ENCODE measurements around the gene OTX2. TPM values are rescaled to one million over a fixed set of nuclear protein-coding genes. Genes with fewer than 3 reads are reported as not detected.

Gene OTX2
- total RNA-seq, 2 experiments from 2014 or later = not detected

DNA sequence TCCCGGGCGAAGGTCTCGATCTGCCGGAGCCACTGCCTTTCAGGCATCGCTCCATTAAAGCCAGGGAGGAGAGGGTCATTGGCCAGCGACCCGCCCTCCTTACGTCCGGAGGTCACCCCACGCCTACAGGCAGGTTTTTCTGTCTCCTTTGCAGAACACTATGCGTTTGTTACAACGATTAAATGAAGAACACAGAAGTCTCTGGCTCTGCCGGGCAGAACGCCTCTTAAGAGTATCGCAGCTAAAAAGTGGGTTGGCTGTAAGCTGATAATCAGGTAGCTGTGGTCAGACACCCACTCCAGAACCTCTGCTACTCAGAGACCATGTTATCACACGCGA, 15.0 kb downstream of the OTX2 start:
- peaks cover 78% of the 10 kb centered on the region for H3K27me3 Mint-ChIP-seq
- CTCF ChIA-PET = no interaction called here
- H3K27ac Mint-ChIP-seq = no peak overlapping the region
- H3K36me3 Mint-ChIP-seq = no peaks in the 10 kb centered on the region
- H3K9me3 Mint-ChIP-seq (ENCODE audit: low read depth) = no peaks in the 10 kb centered on the region
- ATAC-seq = no peak
- no peak overlapping the region for H3K4me3 Mint-ChIP-seq
- no peak for DNase-seq
- H3K4me1 Mint-ChIP-seq = no peaks in the 10 kb centered on the region

- CTCF ChIA-PET = no interaction called here
- DNase-seq (no peak), ATAC-seq (no peak)
- H3K27ac Mint-ChIP-seq = no peak overlapping the region
- no peaks in the 10 kb centered on the region for H3K36me3 Mint-ChIP-seq
- H3K9me3 Mint-ChIP-seq (ENCODE audit: low read depth) = no peaks in the 10 kb centered on the region
- no peaks in the 10 kb centered on the region for H3K4me1 Mint-ChIP-seq
- peaks cover 72% of the 10 kb centered on the region for H3K27me3 Mint-ChIP-seq
- no peak overlapping the region for H3K4me3 Mint-ChIP-seq
Measured at GRCh38 chr14:56794557-56795283, 15.6 kb downstream of the OTX2 start.

DNA sequence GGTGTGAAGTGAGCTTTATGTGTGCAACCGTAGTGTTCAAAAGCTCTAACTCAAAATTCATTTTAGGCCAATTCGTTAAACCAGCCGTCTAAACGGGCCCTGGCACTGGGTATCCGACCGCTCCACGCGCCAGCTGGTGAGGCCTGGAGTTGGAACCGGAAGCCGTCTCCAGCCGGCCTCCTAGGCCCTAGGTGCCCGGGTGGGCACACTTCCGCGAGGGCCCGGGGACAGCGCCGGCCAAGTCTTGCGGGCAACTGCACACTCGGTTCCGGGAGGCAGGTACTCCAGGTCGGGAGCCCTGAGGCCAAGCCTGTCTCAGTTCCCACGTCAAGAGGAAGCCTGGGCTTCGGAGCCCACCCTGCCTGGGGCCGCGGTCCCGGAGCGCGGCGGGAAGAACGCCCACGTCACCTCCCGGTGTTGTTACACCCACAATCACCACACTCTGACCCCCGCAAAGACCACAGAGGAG, 16.2 kb downstream of the OTX2 start:
- Mint-ChIP-seq H3K36me3 (no peaks in the 10 kb centered on the region), H3K27ac (no peak overlapping the region), H3K4me1 (no peaks in the 10 kb centered on the region), H3K27me3 (peaks cover 66% of the 10 kb centered on the region), H3K4me3 (no peak overlapping the region), H3K9me3 (ENCODE audit: low read depth) (no peaks in the 10 kb centered on the region)
- CTCF ChIA-PET = no interaction called here
- DNase-seq = no peak
- no peak for ATAC-seq

DNA sequence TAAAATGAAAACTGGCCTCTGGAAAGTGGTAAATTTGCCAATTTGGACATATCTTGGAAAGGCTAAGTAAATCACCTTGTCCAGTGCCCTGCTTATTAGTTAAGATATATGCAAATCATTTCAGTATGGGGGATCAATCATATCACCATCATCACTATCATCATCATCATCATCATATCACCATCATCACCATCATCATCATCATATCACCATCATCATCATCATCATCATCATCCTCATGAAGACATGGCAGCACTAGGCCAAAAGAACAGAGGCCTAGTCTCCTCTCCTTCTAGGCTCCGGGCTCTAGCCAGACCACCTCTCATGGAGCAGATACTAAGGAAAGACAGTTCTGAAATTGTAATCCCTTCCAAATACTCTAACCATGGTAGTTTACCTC, 20.3 kb downstream of the OTX2 start:
- Mint-ChIP-seq H3K9me3 (ENCODE audit: low read depth) (no peaks in the 10 kb centered on the region), H3K4me3 (no peak overlapping the region), H3K27ac (no peak overlapping the region), H3K36me3 (no peaks in the 10 kb centered on the region), H3K4me1 (no peaks in the 10 kb centered on the region), H3K27me3 (peaks cover 49% of the 10 kb centered on the region)
- DNase-seq (no peak), ATAC-seq (no peak)
- CTCF ChIA-PET = no interaction called here

DNA sequence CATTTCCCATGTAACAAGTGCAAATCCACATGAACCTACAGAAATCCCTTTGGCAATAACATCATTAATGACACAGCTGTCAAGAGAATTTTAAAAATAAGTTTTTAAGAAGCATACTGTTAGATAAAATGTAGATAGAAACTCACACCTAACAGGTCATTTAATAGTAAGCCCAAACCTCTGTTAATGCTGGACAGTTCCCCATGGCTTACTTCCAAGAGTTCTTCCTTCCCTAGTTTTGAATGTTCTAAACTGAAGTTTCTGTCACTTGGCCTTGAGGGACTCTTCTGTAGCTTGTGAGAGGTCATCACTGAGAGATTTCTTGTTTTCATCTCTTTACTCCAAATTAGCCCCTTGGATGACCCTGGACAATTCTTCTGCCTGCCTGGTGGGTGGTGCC, 22.7 kb downstream of the OTX2 start:
- DNase-seq (no peak), ATAC-seq (no peak)
- peaks cover 31% of the 10 kb centered on the region for H3K27me3 Mint-ChIP-seq
- no peaks in the 10 kb centered on the region for H3K36me3 Mint-ChIP-seq
- no peak overlapping the region for H3K4me3 Mint-ChIP-seq
- H3K9me3 Mint-ChIP-seq (ENCODE audit: low read depth) = no peaks in the 10 kb centered on the region
- CTCF ChIA-PET = no interaction called here
- no peak overlapping the region for H3K27ac Mint-ChIP-seq
- no peaks in the 10 kb centered on the region for H3K4me1 Mint-ChIP-seq

- Mint-ChIP-seq H3K27ac (no peak overlapping the region), H3K4me3 (no peak overlapping the region), H3K27me3 (peaks cover 22% of the 10 kb centered on the region), H3K4me1 (no peaks in the 10 kb centered on the region), H3K9me3 (ENCODE audit: low read depth) (no peaks in the 10 kb centered on the region), H3K36me3 (no peaks in the 10 kb centered on the region)
- CTCF ChIA-PET = no interaction called here
- ATAC-seq (no peak), DNase-seq (no peak)
Measured at GRCh38 chr14:56782711-56783110, 27.6 kb downstream of the OTX2 start.

GRCh38 chr14:56774503-56774902, 35.8 kb downstream of the OTX2 start:
- Mint-ChIP-seq H3K27ac (no peak overlapping the region), H3K27me3 (peaks cover 19% of the 10 kb centered on the region), H3K36me3 (no peaks in the 10 kb centered on the region), H3K4me3 (no peak overlapping the region), H3K4me1 (no peaks in the 10 kb centered on the region), H3K9me3 (ENCODE audit: low read depth) (no peaks in the 10 kb centered on the region)
- ATAC-seq = no peak
- CTCF ChIA-PET = no interaction called here
- DNase-seq = no peak

GRCh38 chr14:56770512-56770911, 39.8 kb downstream of the OTX2 start:
- no peaks in the 10 kb centered on the region for H3K4me1 Mint-ChIP-seq
- peaks cover 11% of the 10 kb centered on the region for H3K27me3 Mint-ChIP-seq
- H3K9me3 Mint-ChIP-seq (ENCODE audit: low read depth) = no peaks in the 10 kb centered on the region
- CTCF ChIA-PET = no interaction called here
- no peaks in the 10 kb centered on the region for H3K36me3 Mint-ChIP-seq
- ATAC-seq (no peak), DNase-seq (no peak)
- no peak overlapping the region for H3K27ac Mint-ChIP-seq
- no peak overlapping the region for H3K4me3 Mint-ChIP-seq

- CTCF ChIA-PET = interaction anchor here (0.5 kb wide), 1 partner anchor 1135 kb away, joined by 3 read pairs; no protein-coding TSS in a partner anchor
- no peak overlapping the region for H3K27ac Mint-ChIP-seq
- H3K9me3 Mint-ChIP-seq (ENCODE audit: low read depth) = no peaks in the 10 kb centered on the region
- no peak for ATAC-seq
- peaks cover 5% of the 10 kb centered on the region for H3K4me1 Mint-ChIP-seq
- H3K36me3 Mint-ChIP-seq = no peaks in the 10 kb centered on the region
- peaks cover 3% of the 10 kb centered on the region for H3K27me3 Mint-ChIP-seq
- no peak for DNase-seq
- H3K4me3 Mint-ChIP-seq = no peak overlapping the region
Measured at GRCh38 chr14:56760164-56760914, 49.9 kb downstream of the OTX2 start.

- Mint-ChIP-seq H3K4me3 (no peak overlapping the region), H3K9me3 (ENCODE audit: low read depth) (no peaks in the 10 kb centered on the region), H3K36me3 (no peaks in the 10 kb centered on the region), H3K4me1 (peaks cover 5% of the 10 kb centered on the region), H3K27me3 (peaks cover 2% of the 10 kb centered on the region), H3K27ac (no peak overlapping the region)
- DNase-seq = no peak
- CTCF ChIA-PET = no interaction called here
- ATAC-seq = no peak
Measured at GRCh38 chr14:56759633-56760032, 50.6 kb downstream of the OTX2 start.

- Mint-ChIP-seq H3K4me1 (peaks cover 5% of the 10 kb centered on the region), H3K4me3 (no peak overlapping the region), H3K27me3 (peaks cover 2% of the 10 kb centered on the region), H3K9me3 (ENCODE audit: low read depth) (no peaks in the 10 kb centered on the region), H3K36me3 (no peaks in the 10 kb centered on the region), H3K27ac (no peak overlapping the region)
- ATAC-seq (no peak), DNase-seq (no peak)
- CTCF ChIA-PET = no interaction called here
Measured at GRCh38 chr14:56759094-56759493, 51.2 kb downstream of the OTX2 start.

GRCh38 chr14:56754921-56755320, 55.4 kb downstream of the OTX2 start:
- CTCF ChIA-PET = no interaction called here
- no peak overlapping the region for H3K4me3 Mint-ChIP-seq
- no peaks in the 10 kb centered on the region for H3K9me3 Mint-ChIP-seq (ENCODE audit: low read depth)
- H3K27ac Mint-ChIP-seq = no peak overlapping the region
- H3K27me3 Mint-ChIP-seq = peaks cover 9% of the 10 kb centered on the region
- no peaks in the 10 kb centered on the region for H3K36me3 Mint-ChIP-seq
- ATAC-seq = no peak
- DNase-seq = no peak
- H3K4me1 Mint-ChIP-seq = peaks cover 2% of the 10 kb centered on the region

DNA sequence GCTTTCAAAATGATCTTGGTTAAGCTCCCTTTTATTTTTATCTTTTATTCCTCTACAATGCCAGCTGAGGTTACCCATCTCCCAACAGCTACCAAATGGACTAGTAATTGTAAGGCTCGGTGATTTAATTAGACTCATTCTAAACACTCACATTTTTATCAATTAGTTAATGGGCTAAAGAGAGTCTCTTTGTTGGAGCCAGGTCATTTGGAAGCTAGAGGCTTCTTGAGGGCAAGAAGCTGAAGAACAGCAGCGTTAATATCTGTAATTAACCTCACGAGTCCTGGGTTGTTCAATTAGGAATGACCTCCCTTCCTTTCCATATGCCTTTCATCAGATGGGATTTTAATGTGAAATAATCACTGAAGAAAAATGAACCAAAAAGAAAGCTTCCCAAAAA, 56.9 kb downstream of the OTX2 start:
- Mint-ChIP-seq H3K4me3 (no peak overlapping the region), H3K36me3 (no peaks in the 10 kb centered on the region), H3K27ac (no peak overlapping the region), H3K27me3 (peaks cover 15% of the 10 kb centered on the region), H3K4me1 (no peaks in the 10 kb centered on the region), H3K9me3 (ENCODE audit: low read depth) (no peaks in the 10 kb centered on the region)
- DNase-seq (no peak), ATAC-seq (no peak)
- CTCF ChIA-PET = no interaction called here

DNA sequence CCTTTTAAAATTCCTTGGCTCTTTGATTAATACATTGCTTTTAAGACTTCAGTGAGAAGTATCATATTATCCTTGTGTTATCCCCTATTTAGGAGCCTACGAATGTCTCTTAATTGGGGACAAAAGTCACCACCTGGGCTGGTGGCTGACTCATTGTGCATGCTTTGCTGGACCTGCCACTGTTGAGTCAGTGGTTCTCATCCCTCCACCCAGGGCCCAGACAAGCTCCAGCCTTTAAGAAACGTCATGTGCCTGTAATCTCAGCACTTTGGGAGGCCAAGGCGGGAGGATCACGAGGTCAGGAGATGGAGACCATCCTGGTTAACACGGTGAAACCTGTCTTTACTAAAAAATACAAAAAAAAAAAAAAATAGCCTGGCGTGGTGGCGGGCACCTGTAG, 57.9 kb downstream of the OTX2 start:
- no peak overlapping the region for H3K27ac Mint-ChIP-seq
- no peaks in the 10 kb centered on the region for H3K36me3 Mint-ChIP-seq
- ATAC-seq = no peak
- H3K9me3 Mint-ChIP-seq (ENCODE audit: low read depth) = no peaks in the 10 kb centered on the region
- DNase-seq = no peak
- no peak overlapping the region for H3K4me3 Mint-ChIP-seq
- H3K27me3 Mint-ChIP-seq = peaks cover 15% of the 10 kb centered on the region
- CTCF ChIA-PET = no interaction called here
- no peaks in the 10 kb centered on the region for H3K4me1 Mint-ChIP-seq

Data from activated CD8-positive, alpha-beta memory T cell treated with anti-CD3 and anti-CD28 coated beads, Interleukin-2, amount 10 ng/mL, durations not matched to agents 7 days and 5 days (primary cell).